Breast epithelium (tissue), 3 donors: ENCODE measurements around the gene SSRP1.

Source experiments
- POLR2A ChIP-seq: fragments of 450-650 bp; IDR thresholded peaks from one replicate; pipeline ENCODE4 v1.6.1; 2016; ENCODE audit warnings: antibody characterized with exemption, mild to moderate bottlenecking, moderate library complexity
- POLR2AphosphoS5 ChIP-seq, 3 donors: sonication (generic); formaldehyde crosslinking; IDR thresholded peaks; one replicate each; pipeline ENCODE4 v1.6.1; 2017; ENCODE audit warnings: antibody characterized with exemption in 3 of 3
- TF ChIP-seq, protein P1 (sequence below), 3 donors: fragments of 450-650 bp; IDR thresholded peaks; one replicate each; pipeline ENCODE4 v1.5.1; 2016 to 2017; ENCODE audit warnings: antibody characterized with exemption in 3 of 3, mild to moderate bottlenecking in 3 of 3, moderate library complexity in 3 of 3

DNA sequence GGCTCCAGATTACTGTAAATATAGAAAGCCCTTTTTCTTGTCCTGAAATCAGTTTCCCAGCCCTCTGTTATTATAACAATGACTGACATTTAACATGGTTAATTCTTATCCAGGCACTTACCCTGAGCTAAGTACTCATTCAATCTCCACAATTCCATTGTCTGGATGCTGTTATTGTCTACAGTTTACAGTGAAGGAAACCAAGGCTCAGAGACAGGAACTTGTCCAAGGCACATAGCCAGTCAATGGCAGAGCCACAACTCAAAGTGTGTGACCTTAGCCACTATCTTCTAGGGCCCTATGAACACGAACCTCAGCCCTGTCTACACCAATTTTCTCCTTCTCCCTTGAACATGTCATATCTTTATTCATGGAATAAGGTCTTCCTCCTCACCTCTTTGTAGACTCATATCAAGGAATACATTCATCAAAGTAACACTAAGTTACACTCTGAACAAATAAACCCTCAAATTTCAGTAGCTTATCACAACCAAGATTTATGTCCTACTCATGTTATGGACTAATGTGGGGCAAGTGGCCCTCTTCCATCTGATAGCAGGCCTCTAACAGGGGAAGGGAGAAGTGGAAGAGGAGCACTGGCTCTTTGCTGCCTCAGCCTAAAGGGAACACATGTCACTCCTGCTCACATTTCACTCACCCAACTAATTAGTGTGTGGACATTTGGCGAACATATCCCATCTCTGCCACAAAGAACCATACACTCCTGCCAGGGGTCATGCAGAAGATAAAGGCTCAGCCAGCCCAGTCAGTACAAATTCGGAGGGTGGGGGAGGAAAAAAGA lies 59.3 kb downstream of the SSRP1 start:
- no peak for TF ChIP-seq POLR2A
- TF ChIP-seq, protein P1, sequence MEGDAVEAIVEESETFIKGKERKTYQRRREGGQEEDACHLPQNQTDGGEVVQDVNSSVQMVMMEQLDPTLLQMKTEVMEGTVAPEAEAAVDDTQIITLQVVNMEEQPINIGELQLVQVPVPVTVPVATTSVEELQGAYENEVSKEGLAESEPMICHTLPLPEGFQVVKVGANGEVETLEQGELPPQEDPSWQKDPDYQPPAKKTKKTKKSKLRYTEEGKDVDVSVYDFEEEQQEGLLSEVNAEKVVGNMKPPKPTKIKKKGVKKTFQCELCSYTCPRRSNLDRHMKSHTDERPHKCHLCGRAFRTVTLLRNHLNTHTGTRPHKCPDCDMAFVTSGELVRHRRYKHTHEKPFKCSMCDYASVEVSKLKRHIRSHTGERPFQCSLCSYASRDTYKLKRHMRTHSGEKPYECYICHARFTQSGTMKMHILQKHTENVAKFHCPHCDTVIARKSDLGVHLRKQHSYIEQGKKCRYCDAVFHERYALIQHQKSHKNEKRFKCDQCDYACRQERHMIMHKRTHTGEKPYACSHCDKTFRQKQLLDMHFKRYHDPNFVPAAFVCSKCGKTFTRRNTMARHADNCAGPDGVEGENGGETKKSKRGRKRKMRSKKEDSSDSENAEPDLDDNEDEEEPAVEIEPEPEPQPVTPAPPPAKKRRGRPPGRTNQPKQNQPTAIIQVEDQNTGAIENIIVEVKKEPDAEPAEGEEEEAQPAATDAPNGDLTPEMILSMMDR (IDR thresholded peaks at IDR 0.05), result no peak
- no peak for TF ChIP-seq POLR2AphosphoS5 (IDR thresholded peaks at IDR 0.05)
